ENCODE data around the gene CFAP61. TPM values are rescaled to one million over a fixed set of nuclear protein-coding genes. Genes with fewer than 3 reads are reported as not detected.

The CFAP61 gene
- total RNA-seq, 5 donors from 2014 or later (not counting 1 experiment from before 2014, with no cell fraction given) = not detected

GRCh38 chr20:20261159-20261558 lies 208.8 kb downstream of the CFAP61 start:
- no peak overlapping the region for H3K27ac ChIP-seq (ENCODE audit: low read length)
- WGBS (ENCODE audit: insufficient coverage) = no CpG with 5 or more reads among the region's 1 CpG
- POLR2A ChIA-PET = no interaction called here

GRCh38 chr20:20265210-20265609 lies 212.9 kb downstream of the CFAP61 start:
- Mint-ChIP-seq H3K27ac (no peak overlapping the region), H3K27me3 (peaks cover 6 to 8% of the 10 kb centered on the region in 2 donors), H3K9me3 (no peaks in the 10 kb centered on the region), H3K4me1 (no peaks in the 10 kb centered on the region), H3K36me3 (no peaks in the 10 kb centered on the region), H3K4me3 (no peak overlapping the region)
- 67% methylated on average over 1 of the region's 2 CpGs for WGBS (ENCODE audit: insufficient coverage)
- Histone ChIP-seq H3K9me3 (no peaks in the 10 kb centered on the region), H3K36me3 (ENCODE audit: control insufficient read depth in 2 of 2, extremely low read depth in 1 of 2, insufficient read depth in 1 of 2, low read length in 1 of 2) (no peaks in the 10 kb centered on the region), H3K4me3 (ENCODE audit: control insufficient read depth in 1 of 2, extremely low read depth in 1 of 2, low read length in 1 of 2) (no peak overlapping the region), H3K4me1 (ENCODE audit: control insufficient read depth in 1 of 2, extremely low read depth in 1 of 2, insufficient read depth in 2 of 2, low read length in 2 of 2) (no peaks in the 10 kb centered on the region), H3K27me3 (replicated peaks in 1 of 2; ENCODE audit: control insufficient read depth in 2 of 2, extremely low read depth in 1 of 2, insufficient read depth in 2 of 2, low read length in 1 of 2) (peaks cover 0 to 4% of the 10 kb centered on the region in 2 experiments), H3K27ac (ENCODE audit: low read length) (no peak overlapping the region)
- ChIA-PET POLR2A (no interaction called here), CTCF (no interaction called here)
- ATAC-seq (replicated peaks in 1 of 4) (no peak), DNase-seq (no peak)

More at GRCh38 chr20:20261159-20261558, 208.8 kb downstream of the CFAP61 start:
- Histone ChIP-seq H3K4me3 (ENCODE audit: control insufficient read depth in 1 of 2, extremely low read depth in 1 of 2, low read length in 1 of 2) (no peak overlapping the region), H3K9me3 (no peaks in the 10 kb centered on the region), H3K4me1 (ENCODE audit: control insufficient read depth in 1 of 2, extremely low read depth in 1 of 2, insufficient read depth in 2 of 2, low read length in 2 of 2) (no peaks in the 10 kb centered on the region), H3K27me3 (replicated peaks in 1 of 2; ENCODE audit: control insufficient read depth in 2 of 2, extremely low read depth in 1 of 2, insufficient read depth in 2 of 2, low read length in 1 of 2) (no peaks in the 10 kb centered on the region), H3K36me3 (ENCODE audit: control insufficient read depth in 2 of 2, extremely low read depth in 1 of 2, insufficient read depth in 1 of 2, low read length in 1 of 2) (no peaks in the 10 kb centered on the region)
- Mint-ChIP-seq H3K36me3 (no peaks in the 10 kb centered on the region), H3K4me3 (no peak overlapping the region), H3K4me1 (no peaks in the 10 kb centered on the region), H3K27ac (no peak overlapping the region), H3K27me3 (peaks cover 1 to 4% of the 10 kb centered on the region in 2 donors), H3K9me3 (no peaks in the 10 kb centered on the region)
- ATAC-seq (replicated peaks in 1 of 4) = no peak
- DNase-seq = no peak
- CTCF ChIA-PET = no interaction called here

GRCh38 chr20:20266552-20266951 lies 214.2 kb downstream of the CFAP61 start:
- no peaks in the 10 kb centered on the region for H3K4me1 Mint-ChIP-seq
- no peak overlapping the region for H3K4me3 ChIP-seq (ENCODE audit: control insufficient read depth in 1 of 2, extremely low read depth in 1 of 2, low read length in 1 of 2)
- no peak for ATAC-seq (replicated peaks in 1 of 4)
- no peak overlapping the region for H3K27ac Mint-ChIP-seq
- WGBS (ENCODE audit: insufficient coverage) = no CpG with 5 or more reads among the region's 4 CpGs
- CTCF ChIA-PET = no interaction called here
- no peak overlapping the region for H3K27ac ChIP-seq (ENCODE audit: low read length)
- no peaks in the 10 kb centered on the region for H3K36me3 Mint-ChIP-seq
- H3K27me3 Mint-ChIP-seq = peaks cover 6 to 8% of the 10 kb centered on the region in 2 donors
- H3K36me3 ChIP-seq (ENCODE audit: control insufficient read depth in 2 of 2, extremely low read depth in 1 of 2, insufficient read depth in 1 of 2, low read length in 1 of 2) = no peaks in the 10 kb centered on the region
- POLR2A ChIA-PET = no interaction called here
- H3K4me3 Mint-ChIP-seq = no peak overlapping the region
- no peaks in the 10 kb centered on the region for H3K9me3 ChIP-seq
- no peak for DNase-seq
- peaks cover 0 to 4% of the 10 kb centered on the region in 2 experiments for H3K27me3 ChIP-seq (replicated peaks in 1 of 2; ENCODE audit: control insufficient read depth in 2 of 2, extremely low read depth in 1 of 2, insufficient read depth in 2 of 2, low read length in 1 of 2)
- no peaks in the 10 kb centered on the region for H3K9me3 Mint-ChIP-seq
- H3K4me1 ChIP-seq (ENCODE audit: control insufficient read depth in 1 of 2, extremely low read depth in 1 of 2, insufficient read depth in 2 of 2, low read length in 2 of 2) = no peaks in the 10 kb centered on the region

- Mint-ChIP-seq H3K4me3 (no peak overlapping the region), H3K27ac (no peak overlapping the region), H3K4me1 (no peaks in the 10 kb centered on the region), H3K36me3 (no peaks in the 10 kb centered on the region), H3K27me3 (peaks cover 6 to 8% of the 10 kb centered on the region in 2 donors), H3K9me3 (no peaks in the 10 kb centered on the region)
- no peaks in the 10 kb centered on the region for H3K4me1 ChIP-seq (ENCODE audit: control insufficient read depth in 1 of 2, extremely low read depth in 1 of 2, insufficient read depth in 2 of 2, low read length in 2 of 2)
- DNase-seq (no peak), ATAC-seq (replicated peaks in 1 of 4) (no peak)
- no peaks in the 10 kb centered on the region for H3K36me3 ChIP-seq (ENCODE audit: control insufficient read depth in 2 of 2, extremely low read depth in 1 of 2, insufficient read depth in 1 of 2, low read length in 1 of 2)
- peaks cover 0 to 4% of the 10 kb centered on the region in 2 experiments for H3K27me3 ChIP-seq (replicated peaks in 1 of 2; ENCODE audit: control insufficient read depth in 2 of 2, extremely low read depth in 1 of 2, insufficient read depth in 2 of 2, low read length in 1 of 2)
- ChIA-PET CTCF (no interaction called here), POLR2A (no interaction called here)
- no peaks in the 10 kb centered on the region for H3K9me3 ChIP-seq
- 90% methylated on average over 7 of the region's 13 CpGs for WGBS (ENCODE audit: insufficient coverage)
- H3K4me3 ChIP-seq (ENCODE audit: control insufficient read depth in 1 of 2, extremely low read depth in 1 of 2, low read length in 1 of 2) = no peak overlapping the region
- H3K27ac ChIP-seq (ENCODE audit: low read length) = no peak overlapping the region
Measured at GRCh38 chr20:20267685-20268370, 215.5 kb downstream of the CFAP61 start.

GRCh38 chr20:20271271-20271670 lies 218.9 kb downstream of the CFAP61 start:
- DNase-seq = no peak
- Mint-ChIP-seq H3K36me3 (no peaks in the 10 kb centered on the region), H3K4me3 (no peak overlapping the region), H3K9me3 (no peaks in the 10 kb centered on the region), H3K27me3 (peaks cover 9 to 10% of the 10 kb centered on the region in 2 donors), H3K27ac (no peak overlapping the region), H3K4me1 (no peaks in the 10 kb centered on the region)
- ChIA-PET POLR2A (no interaction called here), CTCF (no interaction called here)
- Histone ChIP-seq H3K9me3 (no peaks in the 10 kb centered on the region), H3K36me3 (ENCODE audit: control insufficient read depth in 2 of 2, extremely low read depth in 1 of 2, insufficient read depth in 1 of 2, low read length in 1 of 2) (no peaks in the 10 kb centered on the region), H3K27ac (ENCODE audit: low read length) (no peak overlapping the region), H3K27me3 (replicated peaks in 1 of 2; ENCODE audit: control insufficient read depth in 2 of 2, extremely low read depth in 1 of 2, insufficient read depth in 2 of 2, low read length in 1 of 2) (peaks cover 0 to 4% of the 10 kb centered on the region in 2 experiments), H3K4me1 (ENCODE audit: control insufficient read depth in 1 of 2, extremely low read depth in 1 of 2, insufficient read depth in 2 of 2, low read length in 2 of 2) (no peaks in the 10 kb centered on the region), H3K4me3 (ENCODE audit: control insufficient read depth in 1 of 2, extremely low read depth in 1 of 2, low read length in 1 of 2) (no peak overlapping the region)
- ATAC-seq (replicated peaks in 1 of 4) = no peak
- 81% methylated on average over 10 of the region's 10 CpGs for WGBS (ENCODE audit: insufficient coverage)

GRCh38 chr20:20272686-20273085 lies 220.4 kb downstream of the CFAP61 start:
- peaks cover 9 to 10% of the 10 kb centered on the region in 2 donors for H3K27me3 Mint-ChIP-seq
- H3K4me1 ChIP-seq (ENCODE audit: control insufficient read depth in 1 of 2, extremely low read depth in 1 of 2, insufficient read depth in 2 of 2, low read length in 2 of 2) = no peaks in the 10 kb centered on the region
- H3K4me1 Mint-ChIP-seq = peaks cover 0 to 6% (median 4%) of the 10 kb centered on the region in 3 donors
- H3K27ac ChIP-seq (ENCODE audit: low read length) = no peak overlapping the region
- H3K9me3 ChIP-seq = no peaks in the 10 kb centered on the region
- no peak overlapping the region for H3K4me3 Mint-ChIP-seq
- no peak overlapping the region for H3K4me3 ChIP-seq (ENCODE audit: control insufficient read depth in 1 of 2, extremely low read depth in 1 of 2, low read length in 1 of 2)
- no peaks in the 10 kb centered on the region for H3K36me3 ChIP-seq (ENCODE audit: control insufficient read depth in 2 of 2, extremely low read depth in 1 of 2, insufficient read depth in 1 of 2, low read length in 1 of 2)
- no peak for DNase-seq
- H3K27ac Mint-ChIP-seq = no peak overlapping the region
- H3K9me3 Mint-ChIP-seq = no peaks in the 10 kb centered on the region
- ATAC-seq (replicated peaks in 1 of 4) = no peak
- CTCF ChIA-PET = no interaction called here
- POLR2A ChIA-PET = no interaction called here
- H3K36me3 Mint-ChIP-seq = no peaks in the 10 kb centered on the region
- no CpG with 5 or more reads among the region's 4 CpGs for WGBS (ENCODE audit: insufficient coverage)
- H3K27me3 ChIP-seq (replicated peaks in 1 of 2; ENCODE audit: control insufficient read depth in 2 of 2, extremely low read depth in 1 of 2, insufficient read depth in 2 of 2, low read length in 1 of 2) = peaks cover 0 to 8% of the 10 kb centered on the region in 2 experiments

Data from T-cell (primary cell).